SK-N-SH treated with all-trans-retinoic acid at 6 μM for 48 hours (cell line): ENCODE results near the gene OCRL.

ENCODE experiments used
- CREB5 ChIP-seq: fragments of 250-450 bp; sonication (Bioruptor Pico); IDR thresholded peaks from 2 replicates; pipeline ENCODE4 v1.5.1; 2020; ENCODE audit warnings: low read depth, mild to moderate bottlenecking, moderate library complexity
- POU6F1 ChIP-seq: fragments of 250-450 bp; sonication (Bioruptor Pico); IDR thresholded peaks from 2 replicates; pipeline ENCODE4 v1.8.0; 2021; ENCODE audit warnings: low read depth, mild to moderate bottlenecking, moderate library complexity, borderline replicate concordance

GRCh38 chrX:129553619-129554288 is 13.7 kb downstream of the OCRL start:
- no peak for TF ChIP-seq POU6F1
- TF ChIP-seq CREB5 (CRISPR knock-in tag) = no peak
